GM15510 (cell line): ENCODE measurements around the gene HIGD1C.

ENCODE experiments used
- POLR2A ChIP-seq: IDR thresholded peaks from 3 replicates; pipeline ENCODE4 v1.6.1; 2011; ENCODE audit warnings: borderline replicate concordance; ENCODE audit not compliant: insufficient read length; ENCODE audit errors: extremely low read depth

HIGD1C gene

GRCh38 chr12:50964432-50964831, 12.1 kb downstream of the HIGD1C start:
- TF ChIP-seq POLR2A, result no peak

GRCh38 chr12:50971946-50972345, 19.6 kb downstream of the HIGD1C start:
- no peak for TF ChIP-seq POLR2A

GRCh38 chr12:50979369-50980052, 27.2 kb downstream of the HIGD1C start:
- no peak for TF ChIP-seq POLR2A

- TF ChIP-seq POLR2A, result no peak
Measured at GRCh38 chr12:50980545-50980944, 28.2 kb downstream of the HIGD1C start.

GRCh38 chr12:50981319-50982239, 29.2 kb downstream of the HIGD1C start:
- TF ChIP-seq POLR2A, result no peak

- no peak for TF ChIP-seq POLR2A
Measured at GRCh38 chr12:50984586-50985298, 32.4 kb downstream of the HIGD1C start.

GRCh38 chr12:50985322-50985721, 33.0 kb downstream of the HIGD1C start:
- no peak for TF ChIP-seq POLR2A

GRCh38 chr12:50986966-50987737, 34.8 kb downstream of the HIGD1C start:
- TF ChIP-seq POLR2A, result no peak

GRCh38 chr12:50988051-50988450, 35.7 kb downstream of the HIGD1C start:
- TF ChIP-seq POLR2A, result no peak

GRCh38 chr12:50988871-50989270, 36.5 kb downstream of the HIGD1C start:
- TF ChIP-seq POLR2A, result no peak

- no peak for TF ChIP-seq POLR2A
Measured at GRCh38 chr12:50990147-50990727, 37.9 kb downstream of the HIGD1C start.

- TF ChIP-seq POLR2A, result no peak
Measured at GRCh38 chr12:50990791-50991190, 38.4 kb downstream of the HIGD1C start.

GRCh38 chr12:50991291-50991690, 38.9 kb downstream of the HIGD1C start:
- TF ChIP-seq POLR2A, result no peak

GRCh38 chr12:50992819-50993218, 40.5 kb downstream of the HIGD1C start:
- TF ChIP-seq POLR2A, result no peak
